ENCODE measurements around the gene COPG2.

Gene COPG2

DNA sequence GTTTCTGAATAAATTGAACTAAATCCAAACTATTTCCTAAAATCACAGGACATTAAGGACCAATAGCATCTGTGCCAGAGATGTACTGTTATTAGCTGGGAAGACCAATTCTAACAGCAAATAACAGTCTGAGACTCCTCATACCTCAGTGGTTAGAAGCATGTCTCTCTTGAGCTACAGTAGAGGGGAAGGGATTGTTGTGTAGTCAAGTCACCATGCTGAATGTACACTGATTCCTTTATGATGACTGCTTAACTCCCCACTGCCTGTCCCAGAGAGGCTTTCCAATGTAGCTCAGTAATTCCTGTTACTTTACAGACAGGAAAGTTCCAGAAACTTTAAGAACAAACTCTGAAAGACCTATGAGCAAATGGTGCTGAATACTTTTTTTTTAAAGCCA is 162.8 kb downstream of the COPG2 start:
- DNase-seq (ENCODE audit: low read depth in 3 of 3, low spot score in 1 of 3), result no peak

- no peak for DNase-seq (ENCODE audit: low read depth in 3 of 3, low spot score in 1 of 3)
Observed at GRCh38 chr7:130500910-130501309, 167.6 kb downstream of the COPG2 start.

DNA sequence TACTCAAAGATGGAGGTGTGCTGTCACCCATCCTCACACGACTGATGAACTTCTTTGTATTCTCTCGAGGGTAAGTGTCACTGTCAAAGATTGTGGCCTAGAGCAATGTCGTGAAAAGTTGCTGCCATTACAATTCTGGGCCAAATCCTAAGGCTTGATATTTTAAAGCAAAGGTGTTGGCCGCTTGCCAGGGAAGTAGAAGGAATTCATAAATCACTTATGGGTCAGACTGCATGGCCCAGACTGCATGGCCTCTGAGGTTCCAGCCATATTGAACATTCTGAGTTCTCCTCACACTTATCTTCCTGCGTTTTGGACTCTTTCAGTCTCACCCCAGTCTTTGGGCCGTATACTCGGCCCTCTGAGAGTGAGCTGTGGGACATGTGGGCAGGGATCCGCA is 168.1 kb downstream of the COPG2 start:
- no peak for DNase-seq (ENCODE audit: low read depth in 3 of 3, low spot score in 1 of 3)

DNA sequence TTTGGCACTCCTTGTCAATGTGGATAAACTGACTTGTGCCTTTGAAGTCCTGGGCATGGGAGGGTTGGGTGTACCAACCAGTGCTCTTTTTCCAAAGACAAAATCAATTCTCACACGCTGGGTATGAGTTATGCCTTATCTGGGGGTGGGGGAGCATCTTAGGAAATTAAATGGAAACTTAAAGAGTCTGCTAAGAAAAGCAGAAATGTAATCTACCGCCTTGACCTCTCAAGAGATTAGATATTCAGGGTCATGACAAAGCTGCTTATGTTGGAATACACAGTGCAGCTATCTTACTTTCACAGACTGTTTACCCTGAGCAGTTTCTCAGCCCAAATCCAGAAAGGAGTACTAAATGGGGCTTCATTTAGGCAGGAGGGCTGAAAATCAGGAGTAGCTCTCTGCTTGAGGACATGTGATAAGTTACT is 174.1 kb downstream of the COPG2 start:
- DNase-seq (ENCODE audit: low read depth in 3 of 3, low spot score in 1 of 3), result no peak

DNA sequence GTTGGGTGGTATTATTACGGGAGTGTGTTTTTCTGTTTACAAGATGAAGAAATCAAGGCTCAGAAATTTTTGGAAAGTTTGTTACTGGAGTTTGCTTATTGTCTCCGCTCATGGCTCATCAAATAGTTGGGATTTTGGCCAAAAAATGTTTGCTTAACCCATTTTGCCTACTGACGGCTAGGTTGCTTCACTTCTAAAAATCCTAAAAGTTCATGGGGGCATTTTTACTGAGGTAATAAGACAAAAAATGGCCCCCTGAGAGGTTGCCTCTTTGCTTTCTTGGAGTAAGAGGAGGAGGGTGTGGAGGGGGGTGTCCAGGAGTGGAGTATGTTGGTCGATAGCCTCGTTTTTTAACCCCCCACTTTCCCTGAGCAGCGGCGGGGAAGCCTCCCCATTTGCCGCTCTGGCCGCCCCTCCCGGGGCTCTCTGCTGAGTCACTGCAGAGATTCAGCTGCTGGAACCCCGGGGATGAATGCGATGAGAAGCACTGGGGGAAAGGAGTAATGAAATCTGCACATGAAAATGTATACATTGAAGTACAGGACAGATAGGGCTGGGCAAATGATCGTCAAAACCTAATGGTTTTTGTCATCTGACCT is 175.2 kb downstream of the COPG2 start:
- no peak for DNase-seq (ENCODE audit: low read depth in 3 of 3, low spot score in 1 of 3)

DNA sequence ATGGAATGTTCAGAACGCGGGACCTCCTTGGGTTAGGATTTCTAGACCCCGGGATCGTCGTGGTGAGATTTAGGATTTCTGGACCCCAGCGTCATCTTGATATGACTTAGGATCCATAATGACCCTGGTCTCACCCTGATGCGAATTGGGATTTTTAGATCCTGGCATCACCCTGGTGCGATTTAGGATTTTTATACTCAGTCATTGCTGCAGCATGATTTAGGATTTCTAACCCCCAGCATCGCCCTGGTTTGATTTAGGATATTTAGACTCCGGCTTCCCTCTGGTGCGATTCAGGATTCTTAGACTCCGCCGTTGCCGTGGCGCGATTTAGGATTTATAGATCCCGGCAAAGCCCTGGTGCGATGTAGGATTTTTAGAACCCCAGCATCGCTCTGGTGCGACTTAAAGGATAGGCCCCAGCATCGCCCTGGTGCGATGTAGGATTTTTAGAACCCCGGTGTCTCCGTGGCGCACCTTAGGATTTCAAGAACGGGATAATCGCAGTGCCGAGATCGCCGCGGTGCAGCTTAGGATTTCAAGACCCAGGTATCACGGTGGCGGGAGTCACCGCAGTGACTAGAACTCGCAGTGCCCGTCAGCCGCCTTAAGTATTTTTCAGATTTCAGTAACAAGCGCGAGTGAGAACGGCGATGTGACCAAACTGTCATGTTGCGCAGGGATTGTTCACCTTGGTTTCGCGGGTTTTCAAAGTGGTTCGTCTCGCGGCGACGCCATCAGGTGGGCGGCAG is 175.8 kb downstream of the COPG2 start:
- DNase-seq (ENCODE audit: low read depth in 3 of 3, low spot score in 1 of 3), result no peak

GRCh38 chr7:130491841-130492522 is 176.6 kb downstream of the COPG2 start, which contains the start of gene MEST:
Gene MEST, plus strand, starts transcription at chr7:130492085. Its CDS starts 229 bp downstream, at chr7:130492314.
- no peak for DNase-seq (ENCODE audit: low read depth in 3 of 3, low spot score in 1 of 3)

GRCh38 chr7:130490888-130491804 is 177.4 kb downstream of the COPG2 start:
- DNase-seq (ENCODE audit: low read depth in 3 of 3, low spot score in 1 of 3), result no peak

DNA sequence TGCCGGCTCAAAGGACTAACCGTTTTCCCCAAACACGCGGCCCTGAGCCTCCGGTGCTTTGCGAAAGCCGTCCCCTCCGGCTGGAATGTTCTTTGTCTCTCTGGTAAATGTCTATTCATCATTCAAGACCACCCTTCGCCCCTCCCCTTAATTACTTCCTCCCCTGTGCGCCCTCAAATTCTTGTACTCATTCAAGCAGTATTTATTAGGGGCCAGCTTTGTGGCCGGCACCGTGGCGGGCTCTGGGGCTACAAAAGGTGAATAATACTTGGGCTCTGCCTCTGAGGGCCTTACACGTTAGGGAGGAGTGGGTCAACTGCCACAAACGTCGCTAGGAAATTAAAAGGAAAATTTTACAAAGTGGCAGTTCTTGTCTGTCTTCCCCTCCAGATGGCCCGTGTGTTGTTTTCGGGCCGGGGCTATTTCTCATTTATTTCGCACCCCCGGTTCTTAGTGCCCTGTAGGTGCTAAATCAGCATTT is 178.2 kb downstream of the COPG2 start:
- DNase-seq (ENCODE audit: low read depth in 3 of 3, low spot score in 1 of 3), result no peak

DNA sequence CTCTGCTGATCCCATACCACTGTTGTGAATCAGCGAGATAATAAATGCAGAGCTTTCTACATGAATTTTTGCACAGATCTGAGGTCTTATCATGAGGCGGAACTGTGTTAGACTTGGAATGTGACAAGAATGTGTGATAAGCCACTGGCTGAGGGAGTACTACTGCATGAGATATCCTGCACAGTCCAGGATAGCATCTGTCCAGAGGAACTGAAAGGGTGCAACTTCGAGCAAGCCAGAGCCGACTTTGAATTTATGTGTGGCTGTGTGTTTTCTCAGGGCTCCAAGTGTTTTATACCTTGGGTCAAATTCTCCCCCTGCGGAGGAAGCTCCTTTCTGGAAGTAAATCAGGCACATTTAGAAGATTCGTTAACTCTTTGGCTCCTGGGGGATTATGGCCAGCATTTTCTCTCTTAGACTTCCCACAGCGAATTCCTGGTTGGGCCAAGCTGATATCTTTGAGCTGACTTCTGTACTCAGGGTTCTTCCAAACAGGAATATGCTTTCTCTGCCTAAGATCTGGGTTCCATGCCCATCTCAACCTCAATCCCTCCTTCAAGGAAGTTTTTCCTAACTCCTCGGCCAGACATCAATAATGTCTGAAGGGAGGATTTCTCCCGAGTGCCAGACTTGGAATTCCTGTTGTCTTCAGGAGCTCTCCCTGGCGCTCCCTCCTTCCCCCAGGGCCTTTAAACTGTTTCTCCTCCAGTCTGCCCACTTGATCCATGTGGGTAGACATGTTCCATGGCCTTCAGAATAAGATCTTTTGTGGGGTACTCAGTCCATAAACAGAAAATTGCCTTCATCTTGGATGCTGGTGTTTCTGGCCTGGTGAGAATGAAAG is 179.2 kb downstream of the COPG2 start:
- DNase-seq (ENCODE audit: low read depth in 3 of 3, low spot score in 1 of 3), result no peak

- no peak for DNase-seq (ENCODE audit: low read depth in 3 of 3, low spot score in 1 of 3)
Observed at GRCh38 chr7:130488392-130489139, 180.0 kb downstream of the COPG2 start.

DNA sequence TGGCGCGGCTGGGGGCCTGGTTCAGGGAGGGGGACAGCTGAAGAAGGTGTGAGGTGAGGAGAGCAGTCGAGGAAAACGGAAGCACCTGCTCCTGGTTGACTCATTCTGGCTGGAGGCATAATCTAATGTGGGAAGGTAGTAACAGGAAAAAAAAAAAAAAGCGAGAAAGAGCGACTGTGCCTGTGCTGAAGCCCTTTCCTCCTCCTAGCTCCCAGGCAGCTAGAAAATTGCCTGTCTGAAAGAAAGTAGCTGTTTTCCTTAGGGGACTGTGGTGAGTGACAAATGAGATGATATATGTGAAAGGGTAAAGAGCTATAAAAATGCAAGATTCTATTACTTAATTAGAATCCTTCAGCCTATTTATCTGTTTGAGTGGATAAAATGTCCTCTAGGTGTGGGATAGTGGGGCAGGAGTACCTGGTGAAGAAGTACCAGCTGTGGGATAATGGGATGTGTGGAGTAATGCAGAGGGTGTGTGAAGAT is 181.6 kb downstream of the COPG2 start:
- DNase-seq (ENCODE audit: low read depth in 3 of 3, low spot score in 1 of 3), result no peak

GRCh38 chr7:130486114-130486953 is 182.2 kb downstream of the COPG2 start:
- DNase-seq (ENCODE audit: low read depth in 3 of 3, low spot score in 1 of 3), result peak in 2 of 3 donors; percentile 14 to 35

- DNase-seq (ENCODE audit: low read depth in 3 of 3, low spot score in 1 of 3), result no peak
Observed at GRCh38 chr7:130485734-130486113, 182.8 kb downstream of the COPG2 start.

DNA sequence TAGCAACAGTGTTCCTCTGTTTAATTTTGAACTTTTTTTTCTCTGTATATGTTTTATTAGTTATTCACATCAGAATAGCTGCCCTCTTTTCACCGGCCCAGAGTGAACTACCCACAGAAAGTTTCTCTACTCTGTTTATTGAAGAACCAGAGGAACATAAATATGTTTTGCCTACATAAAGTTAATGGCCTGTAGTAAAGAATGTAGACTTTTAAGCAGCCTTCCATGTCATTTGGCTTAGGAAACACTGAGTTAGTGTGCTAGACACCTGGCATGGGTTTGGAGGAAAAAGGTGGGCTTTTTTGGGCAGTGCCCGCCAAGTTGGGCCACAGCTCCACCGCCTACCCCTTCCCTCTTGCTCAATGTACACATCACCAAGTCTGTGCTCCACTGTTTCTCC is 185.5 kb downstream of the COPG2 start:
- no peak for DNase-seq (ENCODE audit: low read depth in 3 of 3, low spot score in 1 of 3)

- DNase-seq (ENCODE audit: low read depth in 3 of 3, low spot score in 1 of 3), result no peak
Observed at GRCh38 chr7:130481898-130482297, 186.7 kb downstream of the COPG2 start.

GRCh38 chr7:130479716-130480400 is 188.7 kb downstream of the COPG2 start:
- no peak for DNase-seq (ENCODE audit: low read depth in 3 of 3, low spot score in 1 of 3)

GRCh38 chr7:130478991-130479390 is 189.6 kb downstream of the COPG2 start:
- no peak for DNase-seq (ENCODE audit: low read depth in 3 of 3, low spot score in 1 of 3)

All from stimulated activated CD4-positive, alpha-beta T cell treated with anti-CD3 and anti-CD28 coated beads, TNF-alpha, amount 100 ng/mL, for 1 hour (primary cell).